K562 (cell line): ENCODE results near the gene PRRT1. TPM values are rescaled to one million over a fixed set of nuclear protein-coding genes. Genes with fewer than 3 reads are reported as not detected.

Experiments used
- FOSL1 ChIP-seq: fragments of 200-800 bp; sonication (Bioruptor generic); conservative IDR thresholded peaks from 2 replicates; pipeline ENCODE4 v1.6.1; 2016; ENCODE audit warnings: missing genetic modification characterization, missing compliant biosample characterization
- MNT ChIP-seq, 2 experiments: fragments of 450-650 bp; conservative IDR thresholded peaks; 2 replicates each; pipeline ENCODE4 v1.6.1; 2017; ENCODE audit warnings: mild to moderate bottlenecking in 2 of 2, moderate library complexity in 2 of 2
- NBN ChIP-seq: fragments of 450-650 bp; IDR thresholded peaks from 2 replicates; pipeline ENCODE4 v1.6.1; 2016; ENCODE audit warnings: low read depth, mild to moderate bottlenecking
- NFRKB ChIP-seq: fragments of 450-650 bp; IDR thresholded peaks from 2 replicates; pipeline ENCODE4 v1.6.1; 2016; ENCODE audit warnings: low read depth
- RAD51 ChIP-seq: fragments of 450-650 bp; IDR thresholded peaks from 2 replicates; pipeline ENCODE4 v1.7.1; 2016; ENCODE audit warnings: low read depth, mild to moderate bottlenecking, borderline replicate concordance
- ZKSCAN8 ChIP-seq: fragments of 200-800 bp; sonication (Bioruptor generic); IDR thresholded peaks from 2 replicates; pipeline ENCODE4 v1.6.1; 2016; ENCODE audit warnings: missing genetic modification characterization, missing compliant biosample characterization
- polyA plus RNA-seq, 8 experiments: library from polyadenylated mRNA; depleted of rRNA in 4 of 8; stranded (reverse) in 5 of 8; unstranded in 3 of 8; fragments of >200 nt; fragmentation: Nextera tagmentation in 2 of 8; fragmentation: Illumina TruSeq in 1 of 8; extraction: Ambion mirVana in 2 of 8; extraction: Trizol in 1 of 8; gene quantifications; 2 replicates each; pipeline versions ENCODE4 v1.2.1 to v1.2.3, GENCODE V29; 2011 to 2014; ENCODE audit warnings: inconsistent platforms in 1 of 8, missing spikeins in 1 of 8
- total RNA-seq, 7 experiments: library from RNA; depleted of rRNA in 6 of 7; stranded (reverse); fragments of >200 nt in 6 of 7; fragmentation: Illumina TruSeq in 2 of 7; extraction: Trizol in 2 of 7; gene quantifications; 2 replicates each; pipeline versions ENCODE4 v1.2.1 to v1.2.3, GENCODE V29; 2011 to 2021; ENCODE audit warnings: low replicate concordance in 1 of 7
- TF ChIP-seq, protein P1 (sequence below), 2 experiments: fragments of 450-650 bp in 1 of 2; sonication (generic) in 1 of 2; formaldehyde crosslinking in 1 of 2; IDR thresholded peaks; 2 replicates each; pipeline versions ENCODE4 v1.7.1 to v1.9.0; 2016 to 2022; ENCODE audit warnings: inconsistent platforms in 1 of 2, mild to moderate bottlenecking in 1 of 2, missing genetic modification reagents in 1 of 2
- TF ChIP-seq, protein P2 (sequence below): conservative IDR thresholded peaks from 2 replicates; pipeline ENCODE4 v1.6.1; 2011; ENCODE audit warnings: low read depth, mild to moderate bottlenecking, low read length; ENCODE audit not compliant: control insufficient read depth

PRRT1 gene
- total and polyA plus RNA-seq, 9 of the 15 experiments (the other 6 are each of a cell fraction or from before 2014, with no cell fraction given) = 0.14 to 3.5 (median 0.41) TPM

GRCh38 chr6:32190054-32190851 is 38.5 kb upstream of the PRRT1 start, which contains the start of gene PBX2 (continued):
- TF ChIP-seq, protein P1, sequence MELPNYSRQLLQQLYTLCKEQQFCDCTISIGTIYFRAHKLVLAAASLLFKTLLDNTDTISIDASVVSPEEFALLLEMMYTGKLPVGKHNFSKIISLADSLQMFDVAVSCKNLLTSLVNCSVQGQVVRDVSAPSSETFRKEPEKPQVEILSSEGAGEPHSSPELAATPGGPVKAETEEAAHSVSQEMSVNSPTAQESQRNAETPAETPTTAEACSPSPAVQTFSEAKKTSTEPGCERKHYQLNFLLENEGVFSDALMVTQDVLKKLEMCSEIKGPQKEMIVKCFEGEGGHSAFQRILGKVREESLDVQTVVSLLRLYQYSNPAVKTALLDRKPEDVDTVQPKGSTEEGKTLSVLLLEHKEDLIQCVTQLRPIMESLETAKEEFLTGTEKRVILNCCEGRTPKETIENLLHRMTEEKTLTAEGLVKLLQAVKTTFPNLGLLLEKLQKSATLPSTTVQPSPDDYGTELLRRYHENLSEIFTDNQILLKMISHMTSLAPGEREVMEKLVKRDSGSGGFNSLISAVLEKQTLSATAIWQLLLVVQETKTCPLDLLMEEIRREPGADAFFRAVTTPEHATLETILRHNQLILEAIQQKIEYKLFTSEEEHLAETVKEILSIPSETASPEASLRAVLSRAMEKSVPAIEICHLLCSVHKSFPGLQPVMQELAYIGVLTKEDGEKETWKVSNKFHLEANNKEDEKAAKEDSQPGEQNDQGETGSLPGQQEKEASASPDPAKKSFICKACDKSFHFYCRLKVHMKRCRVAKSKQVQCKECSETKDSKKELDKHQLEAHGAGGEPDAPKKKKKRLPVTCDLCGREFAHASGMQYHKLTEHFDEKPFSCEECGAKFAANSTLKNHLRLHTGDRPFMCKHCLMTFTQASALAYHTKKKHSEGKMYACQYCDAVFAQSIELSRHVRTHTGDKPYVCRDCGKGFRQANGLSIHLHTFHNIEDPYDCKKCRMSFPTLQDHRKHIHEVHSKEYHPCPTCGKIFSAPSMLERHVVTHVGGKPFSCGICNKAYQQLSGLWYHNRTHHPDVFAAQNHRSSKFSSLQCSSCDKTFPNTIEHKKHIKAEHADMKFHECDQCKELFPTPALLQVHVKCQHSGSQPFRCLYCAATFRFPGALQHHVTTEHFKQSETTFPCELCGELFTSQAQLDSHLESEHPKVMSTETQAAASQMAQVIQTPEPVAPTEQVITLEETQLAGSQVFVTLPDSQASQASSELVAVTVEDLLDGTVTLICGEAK (IDR thresholded peaks at IDR 0.05) = peak; percentile 61
- TF ChIP-seq, protein P1 (CRISPR knock-in tag; IDR thresholded peaks at IDR 0.05) = no peak
- TF ChIP-seq NFRKB = 0 out of 2 replicates have a peak, but pooled peaks have one; percentile 66
- TF ChIP-seq FOSL1 (tag) = 0 out of 2 replicates have a peak, but pooled peaks have one; percentile 29
- TF ChIP-seq NBN = peak; percentile 89
- peak; percentile 50 to 61; a peak in 2 of 4 replicates for TF ChIP-seq MNT (conservative IDR thresholded peaks at IDR 0.05)
- TF ChIP-seq, protein P2, sequence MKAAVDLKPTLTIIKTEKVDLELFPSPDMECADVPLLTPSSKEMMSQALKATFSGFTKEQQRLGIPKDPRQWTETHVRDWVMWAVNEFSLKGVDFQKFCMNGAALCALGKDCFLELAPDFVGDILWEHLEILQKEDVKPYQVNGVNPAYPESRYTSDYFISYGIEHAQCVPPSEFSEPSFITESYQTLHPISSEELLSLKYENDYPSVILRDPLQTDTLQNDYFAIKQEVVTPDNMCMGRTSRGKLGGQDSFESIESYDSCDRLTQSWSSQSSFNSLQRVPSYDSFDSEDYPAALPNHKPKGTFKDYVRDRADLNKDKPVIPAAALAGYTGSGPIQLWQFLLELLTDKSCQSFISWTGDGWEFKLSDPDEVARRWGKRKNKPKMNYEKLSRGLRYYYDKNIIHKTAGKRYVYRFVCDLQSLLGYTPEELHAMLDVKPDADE = peak; percentile 35; the same call in 1 of the 2 replicates
- no peak for TF ChIP-seq RAD51
- no peak for TF ChIP-seq ZKSCAN8 (CRISPR knock-in tag)
